ENCODE measurements around the gene CYP39A1.

GRCh38 chr6:46657642-46658041 lies 5.0 kb upstream of the CYP39A1 start:
- no peak for TF ChIP-seq POLR2A (IDR thresholded peaks at IDR 0.05; ENCODE audit: low read length)
- TF ChIP-seq CTCF (IDR thresholded peaks at IDR 0.05): no peak
- no peak for TF ChIP-seq RAD21 (conservative IDR thresholded peaks at IDR 0.05 in 1 of 2, IDR thresholded peaks at IDR 0.05 in 1 of 2)
- TF ChIP-seq ZSCAN20 (CRISPR knock-in tag; IDR thresholded peaks at IDR 0.05): no peak
- TF ChIP-seq MAX (IDR thresholded peaks at IDR 0.05): no peak
- no peak for TF ChIP-seq REST (IDR thresholded peaks at IDR 0.05)
- no peak for TF ChIP-seq RNF2 (IDR thresholded peaks at IDR 0.05; ENCODE audit: borderline replicate concordance, low read depth)
- no peak for TF ChIP-seq EP300 (IDR thresholded peaks at IDR 0.05)
- no peak for TF ChIP-seq CHD4 (IDR thresholded peaks at IDR 0.05; ENCODE audit: borderline replicate concordance)
- no peak for TF ChIP-seq CHD2 (IDR thresholded peaks at IDR 0.05; ENCODE audit: low read length, partially characterized antibody)
- TF ChIP-seq RARB (CRISPR knock-in tag; IDR thresholded peaks at IDR 0.05): no peak

Measured in A549 (cell line).